Glomerular visceral epithelial cell (primary cell): Measurements from ENCODE around the gene SPATS2.
"Not testable (repeated sequence)": the region's sequence is repeated elsewhere in the genome, so short reads cannot be mapped to it uniquely, and the experiment has no call there.

ENCODE experiments used
- DNase-seq: peaks from one replicate; pipeline ENCODE4 v3.0.0-alpha.2; 2016; ENCODE audit errors: extremely low spot score

Gene SPATS2

GRCh38 chr12:49512546-49512945 is 145.3 kb downstream of the SPATS2 start:
- DNase-seq: no peak

DNA sequence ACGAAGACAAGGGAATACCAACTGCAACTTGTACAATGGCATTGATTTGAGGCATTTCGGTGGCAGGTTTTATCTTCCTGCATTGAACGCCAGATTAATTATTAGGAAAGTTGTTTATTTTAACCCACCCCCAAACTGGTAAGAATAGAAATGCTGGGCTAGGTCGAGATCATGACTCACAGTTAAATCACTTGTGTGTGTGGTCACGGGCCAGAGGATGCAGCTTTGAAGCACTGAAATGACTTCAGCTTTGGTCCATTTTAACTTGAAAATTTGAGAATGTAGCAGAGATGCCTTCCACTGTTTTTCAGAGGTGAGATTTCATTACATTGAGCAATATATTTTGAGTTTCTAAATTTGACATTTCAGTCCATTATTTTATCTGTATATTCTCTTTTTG is 148.0 kb downstream of the SPATS2 start:
- DNase-seq: peak; percentile 80

DNA sequence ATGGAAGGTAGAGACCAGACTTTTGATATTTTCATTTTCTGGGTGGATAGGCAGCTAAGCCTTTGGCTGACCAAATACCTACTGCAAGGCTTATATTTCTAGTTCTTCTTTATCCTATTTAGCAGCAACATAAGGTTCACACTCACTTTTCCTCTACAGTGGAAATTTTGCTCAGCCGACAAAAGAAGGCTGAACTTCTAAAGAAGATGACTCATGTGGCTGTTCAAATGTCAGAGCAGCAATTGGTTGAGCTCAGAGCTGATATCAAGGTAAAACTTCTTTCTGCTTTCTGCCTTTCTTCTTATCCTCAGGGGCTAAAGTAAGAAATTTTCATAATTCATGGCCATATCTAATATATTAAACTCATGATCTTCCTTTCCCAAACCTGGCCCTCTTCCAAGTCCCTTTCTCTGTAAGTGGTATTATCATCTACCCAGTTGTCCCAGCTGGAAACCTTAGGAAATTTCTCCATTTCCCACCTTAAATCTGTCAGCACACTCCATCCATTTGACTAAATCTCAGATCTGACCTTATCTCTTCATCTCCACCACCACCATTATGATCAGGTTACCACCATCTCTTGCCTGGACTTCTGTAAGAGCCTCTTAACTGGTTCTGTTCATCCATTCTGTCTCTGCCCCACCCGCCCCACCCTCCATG is 151.8 kb downstream of the SPATS2 start:
- no peak for DNase-seq

GRCh38 chr12:49519574-49519936 is 152.3 kb downstream of the SPATS2 start:
- DNase-seq: no peak

DNA sequence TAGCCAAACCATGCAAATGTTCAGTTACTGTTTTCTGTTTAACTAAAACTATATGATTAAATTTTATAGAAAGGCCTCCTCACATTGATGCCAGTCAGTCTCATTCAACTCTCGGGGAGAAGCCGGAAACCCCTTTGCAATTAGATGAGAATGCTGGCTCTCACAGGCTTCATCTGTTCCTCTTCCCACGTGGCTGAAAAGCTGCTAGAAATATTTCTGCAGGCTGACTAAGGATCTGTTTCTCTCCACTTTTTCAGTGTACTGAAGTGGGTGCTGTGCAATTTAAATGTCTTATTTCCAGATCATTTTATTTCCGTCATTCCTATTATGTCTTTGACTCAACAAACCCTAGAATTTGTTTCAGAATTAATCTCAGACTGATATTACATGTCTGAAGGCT is 154.1 kb downstream of the SPATS2 start:
- no peak for DNase-seq

- DNase-seq: no peak
Observed at GRCh38 chr12:49524660-49525324, 157.5 kb downstream of the SPATS2 start.

DNA sequence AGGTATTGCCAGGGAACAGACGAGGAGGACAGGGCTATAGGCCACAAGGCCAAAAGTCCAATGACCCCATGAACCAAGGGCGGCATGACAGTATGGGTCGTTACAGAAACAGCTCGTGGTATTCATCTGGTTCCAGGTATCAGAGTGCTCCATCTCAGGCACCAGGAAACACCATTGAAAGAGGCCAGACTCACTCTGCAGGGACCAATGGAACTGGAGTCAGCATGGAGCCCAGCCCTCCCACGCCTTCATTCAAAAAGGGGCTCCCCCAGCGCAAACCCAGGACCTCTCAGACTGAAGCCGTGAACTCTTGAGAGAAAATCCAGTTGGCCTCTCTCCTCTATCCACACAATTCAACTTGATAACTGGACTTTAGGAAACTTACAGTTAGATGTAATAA is 158.7 kb downstream of the SPATS2 start:
- no peak for DNase-seq

DNA sequence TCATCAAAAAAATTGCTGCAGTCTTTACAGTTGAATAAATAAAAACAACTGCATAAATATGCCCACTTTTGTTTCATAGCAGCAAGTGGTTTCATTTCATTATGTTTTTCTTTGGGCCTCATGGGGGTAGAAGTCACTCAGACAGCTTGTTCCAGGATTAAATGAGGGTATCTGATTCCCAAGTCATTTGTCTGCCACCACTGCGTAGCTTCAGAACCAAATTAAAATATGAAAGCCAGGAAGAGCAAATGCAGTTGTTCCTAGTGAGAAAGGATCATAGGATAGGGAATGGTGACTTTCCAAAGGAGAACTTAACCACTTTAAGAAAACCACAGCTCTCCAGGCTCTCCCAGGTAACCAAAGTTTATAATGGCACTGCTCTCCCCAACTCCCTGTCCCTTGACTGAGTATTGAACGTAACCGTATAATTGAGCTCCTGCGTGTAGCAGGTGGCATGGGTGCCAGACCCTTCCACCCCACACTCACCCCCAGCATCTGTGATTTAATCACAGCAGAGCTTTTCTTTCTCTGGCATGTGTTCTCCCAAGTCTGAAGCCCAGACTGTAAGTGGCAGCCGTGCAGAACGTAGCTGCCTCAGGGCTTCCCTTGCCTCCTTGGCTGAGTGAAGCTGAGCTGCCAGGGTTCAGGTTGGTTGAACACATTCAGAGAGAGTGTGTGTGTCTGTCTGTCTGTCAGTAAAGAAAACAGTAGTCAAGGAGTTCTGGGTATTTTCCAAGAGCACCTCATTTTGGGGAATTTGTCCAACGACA is 160.3 kb downstream of the SPATS2 start:
- peak; percentile 60 for DNase-seq

GRCh38 chr12:49529414-49529813 is 162.2 kb downstream of the SPATS2 start:
- no peak for DNase-seq

DNA sequence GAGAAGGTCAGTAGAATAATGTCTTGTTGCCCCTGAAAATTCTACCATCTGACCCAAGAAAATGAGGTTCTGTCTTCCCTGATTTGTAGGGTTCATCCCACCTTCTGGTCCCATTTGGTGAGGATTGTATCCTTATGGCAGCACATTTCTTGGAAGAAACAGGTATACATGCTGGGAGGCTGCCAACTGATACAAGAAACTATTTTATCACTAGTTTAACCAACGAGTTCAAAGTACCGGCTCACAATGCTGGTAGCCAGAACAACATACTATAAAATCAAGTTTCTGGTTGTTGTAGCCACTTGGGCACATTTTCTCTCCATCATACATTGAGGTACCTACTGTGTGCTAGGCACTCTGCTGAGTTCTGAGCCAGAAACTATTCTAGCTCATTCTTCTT is 164.5 kb downstream of the SPATS2 start:
- no peak for DNase-seq

DNA sequence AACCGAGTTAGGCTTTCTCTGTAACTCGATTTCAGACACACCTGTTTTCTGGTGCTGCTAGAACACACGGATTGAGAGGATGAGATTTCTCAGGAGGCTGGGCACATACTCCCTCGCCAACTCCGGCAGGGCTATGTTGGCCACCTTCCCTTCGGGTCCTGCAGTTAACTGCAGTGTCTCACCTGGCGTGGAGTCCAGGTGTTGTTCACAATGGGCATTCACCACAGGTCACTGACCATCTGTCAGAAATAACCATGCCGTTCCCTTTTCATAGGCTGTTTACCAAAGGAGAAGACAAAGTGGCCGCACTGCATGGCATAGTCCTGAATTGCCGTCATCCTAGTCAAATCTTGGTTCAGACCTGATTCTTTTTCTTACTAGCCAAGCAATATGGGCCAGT is 166.1 kb downstream of the SPATS2 start:
- no peak for DNase-seq

GRCh38 chr12:49534122-49534521 is 166.9 kb downstream of the SPATS2 start:
- not testable (repeated sequence) for DNase-seq

DNA sequence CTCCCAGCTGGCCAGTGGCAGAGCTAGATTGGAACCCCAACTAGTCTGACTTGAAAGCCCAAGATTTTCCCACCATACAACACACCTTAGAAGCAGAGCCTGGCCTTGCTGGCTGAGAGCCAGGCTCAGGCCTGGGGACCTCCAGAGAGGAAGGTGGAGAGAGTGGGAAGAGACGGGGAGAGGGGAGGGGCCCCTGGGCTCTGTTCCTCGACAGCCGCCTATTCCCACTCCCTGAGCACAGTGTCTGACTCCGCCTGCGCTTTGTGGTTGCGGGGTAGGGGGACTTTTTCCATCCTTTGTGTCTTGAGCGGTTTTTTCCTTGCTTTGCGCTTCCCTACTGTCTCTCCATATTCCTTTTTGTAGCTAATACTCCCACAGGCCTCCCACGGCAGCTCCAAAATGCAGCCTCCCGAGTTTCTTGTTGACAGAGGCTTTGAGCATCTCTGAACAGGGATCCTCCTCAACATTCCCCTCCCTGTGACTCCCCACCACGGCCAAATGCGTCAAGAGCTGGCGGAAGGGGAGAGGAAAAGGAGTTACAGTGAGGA is 167.5 kb downstream of the SPATS2 start:
- no peak for DNase-seq

DNA sequence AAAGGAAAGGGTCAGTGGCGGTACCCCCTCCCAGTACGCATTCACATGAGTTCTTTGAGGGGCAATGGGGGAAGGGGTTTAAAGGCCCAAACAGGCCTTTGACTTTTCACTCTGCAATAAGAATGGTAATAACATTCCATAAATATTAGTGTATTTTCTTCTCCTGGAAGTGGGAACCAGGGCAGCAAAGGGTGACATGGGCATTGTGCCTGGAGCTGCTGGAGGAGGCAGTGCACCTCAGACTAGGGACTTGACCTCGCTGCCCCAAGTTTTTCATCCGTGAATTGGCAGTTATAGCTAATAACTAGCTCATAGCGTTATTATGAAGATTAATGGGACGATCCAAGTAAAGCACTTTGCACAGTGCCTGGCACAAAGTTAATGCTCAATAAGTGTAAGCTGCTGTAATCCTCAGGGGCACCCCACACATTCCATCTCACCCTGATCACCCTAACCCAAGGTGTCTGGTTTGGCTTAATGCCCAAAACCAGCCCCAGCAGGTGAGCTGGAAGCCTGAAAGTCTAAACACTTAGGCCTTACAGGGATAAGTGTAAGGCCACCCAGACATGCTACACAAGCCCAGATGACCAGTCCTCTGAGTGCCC is 168.8 kb downstream of the SPATS2 start:
- peak; percentile 28 for DNase-seq

DNA sequence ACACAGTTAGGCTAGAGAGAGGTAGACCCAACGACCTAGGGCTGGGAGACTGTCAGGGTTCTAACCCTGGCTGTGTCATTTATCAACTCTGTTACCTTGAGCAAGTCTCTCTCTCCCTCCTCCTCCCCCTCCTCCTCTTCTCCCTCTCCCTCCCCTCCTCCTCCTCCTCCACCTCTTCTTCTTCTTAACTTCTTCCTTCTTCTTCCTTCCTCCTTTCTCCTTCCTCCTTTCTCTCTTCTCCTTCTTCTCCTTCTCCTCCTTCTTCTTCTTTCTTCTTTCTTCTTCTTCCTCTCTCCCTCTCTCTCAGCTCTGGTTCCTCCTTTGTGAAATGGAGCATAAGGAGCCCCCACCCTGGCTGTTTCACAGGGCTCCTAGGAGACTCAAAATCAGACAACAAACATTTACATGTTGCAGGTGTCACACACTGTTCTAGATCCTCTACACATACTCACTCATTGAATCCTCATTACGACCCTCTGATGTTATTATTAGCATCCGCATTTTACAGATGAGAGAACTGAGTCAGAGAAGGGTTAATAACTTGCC is 169.3 kb downstream of the SPATS2 start:
- no peak for DNase-seq

GRCh38 chr12:49537231-49537751 is 170.0 kb downstream of the SPATS2 start:
- no peak for DNase-seq

DNA sequence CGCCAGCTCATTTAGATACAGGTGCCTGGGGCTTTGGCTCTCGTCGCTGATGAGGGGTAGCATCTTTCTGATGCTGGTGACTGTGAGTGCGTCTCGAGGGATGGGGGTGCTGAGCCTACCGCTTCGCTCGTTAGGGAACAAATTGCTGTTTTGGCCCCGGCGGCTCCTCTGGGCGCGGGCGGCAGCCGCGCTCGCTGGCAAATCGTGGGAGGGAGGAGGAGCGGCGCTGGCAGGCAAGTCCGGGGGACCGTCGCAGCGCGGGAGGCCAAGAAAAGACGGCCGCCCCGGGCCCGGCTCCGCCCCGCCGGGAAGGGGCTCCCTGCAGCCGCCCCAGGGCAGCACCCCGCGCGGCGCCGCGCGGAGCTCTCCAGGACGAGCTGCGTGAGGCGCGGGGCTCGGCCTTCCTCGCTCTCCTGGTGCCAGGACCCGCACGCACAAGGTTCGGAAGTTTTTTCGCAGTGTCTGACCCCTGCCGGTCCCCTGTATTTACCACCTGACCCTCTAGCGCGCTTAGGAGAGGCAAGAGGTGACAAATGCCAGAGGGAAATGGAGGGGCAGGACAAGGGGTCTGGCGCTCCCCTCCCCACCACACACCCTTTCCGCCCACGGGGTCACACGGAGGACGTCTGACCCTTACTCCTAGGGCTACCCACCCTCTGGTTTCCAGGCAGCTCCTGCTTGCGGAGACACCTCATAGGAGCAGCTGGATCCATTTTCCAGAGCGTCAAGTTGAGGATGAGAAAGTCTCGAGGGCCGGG is 170.7 kb downstream of the SPATS2 start:
- no peak for DNase-seq

- DNase-seq: peak; percentile 70
Observed at GRCh38 chr12:49538510-49539403, 171.5 kb downstream of the SPATS2 start, which contains the start of gene KCNH3. KCNH3 (plus strand) TSS chr12:49539030; CDS start chr12:49539417, 387 bp downstream.

DNA sequence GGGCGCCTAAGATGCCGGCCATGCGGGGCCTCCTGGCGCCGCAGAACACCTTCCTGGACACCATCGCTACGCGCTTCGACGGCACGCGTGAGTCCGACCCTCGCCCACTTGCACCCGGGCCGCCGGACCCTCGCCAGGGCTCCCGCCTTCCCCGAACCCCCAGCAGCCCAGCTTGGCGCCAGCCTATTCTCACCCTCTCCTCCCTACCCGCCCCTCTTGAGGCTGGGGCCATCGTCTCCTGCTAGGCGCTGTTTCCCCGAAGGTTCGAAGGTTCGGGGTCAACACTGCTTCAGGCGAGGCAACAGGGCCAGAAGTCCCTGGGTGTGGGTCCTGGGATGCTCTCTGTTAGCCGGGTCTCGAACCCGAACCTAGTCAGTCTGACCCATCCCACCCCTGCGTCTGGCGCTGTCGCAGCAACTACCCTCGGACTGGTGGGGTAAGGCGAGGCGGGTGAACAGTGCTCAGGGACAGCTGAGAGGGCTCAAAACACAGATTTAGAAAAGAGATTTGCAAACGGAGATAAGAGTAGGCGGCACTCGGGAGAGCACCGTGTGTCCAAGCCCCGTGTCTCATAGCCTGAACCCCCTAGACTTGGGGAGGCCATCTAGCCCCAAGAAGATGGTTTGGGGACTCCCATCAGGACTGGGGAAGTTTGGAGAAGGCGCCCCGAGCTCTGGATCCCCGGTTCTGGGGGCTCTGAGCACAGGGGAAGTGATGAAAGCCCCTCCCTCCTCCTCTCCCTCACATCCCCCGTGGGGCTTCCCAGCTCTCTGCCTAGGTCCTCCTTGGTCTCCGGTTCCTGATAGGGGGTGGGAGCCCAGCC is 172.4 kb downstream of the SPATS2 start:
- no peak for DNase-seq
